Spleen (tissue), 11 donors: Measurements from ENCODE around the gene TAF10. TPM values are rescaled to one million over a fixed set of nuclear protein-coding genes. Genes with fewer than 3 reads are reported as not detected.

ENCODE experiments used
- DNase-seq: peaks from one replicate; pipeline ENCODE4 v3.0.0-alpha.2; 2020
- H3K27ac ChIP-seq, 8 donors: fragments of 200-600 bp; sonication (generic) in 7 of 8; 1 replicate in 4 of 8; 2 replicates in 4 of 8; pipeline versions ENCODE4 v1.5.0 to v1.8.0; 2016 to 2021; ENCODE audit warnings: inconsistent platforms in 4 of 8, mild to moderate bottlenecking in 4 of 8, moderate library complexity in 1 of 8
- H3K27me3 ChIP-seq, 7 donors: fragments of 200-600 bp; sonication (generic) in 6 of 7; replicated peaks in 1 of 7; 1 replicate in 4 of 7; 2 replicates in 3 of 7; pipeline versions ENCODE4 v1.5.0 to v1.8.0; 2016 to 2021; ENCODE audit warnings: inconsistent platforms in 3 of 7, mild to moderate bottlenecking in 1 of 7
- H3K36me3 ChIP-seq, 6 donors: fragments of 200-600 bp; sonication (generic) in 5 of 6; 1 replicate in 4 of 6; 2 replicates in 2 of 6; pipeline versions ENCODE4 v1.5.0 to v1.8.0; 2016 to 2021; ENCODE audit warnings: inconsistent platforms in 2 of 6
- H3K4me1 ChIP-seq, 6 donors: fragments of 200-600 bp; sonication (generic) in 5 of 6; 1 replicate in 3 of 6; 2 replicates in 3 of 6; pipeline versions ENCODE4 v1.5.0 to v1.8.0; 2016 to 2021; ENCODE audit warnings: inconsistent platforms in 3 of 6
- H3K4me3 ChIP-seq, 8 donors: fragments of 200-600 bp; sonication (generic) in 7 of 8; 1 replicate in 4 of 8; 2 replicates in 4 of 8; pipeline versions ENCODE4 v1.5.0 to v1.8.0; 2016 to 2021; ENCODE audit warnings: inconsistent platforms in 4 of 8, mild to moderate bottlenecking in 4 of 8, moderate library complexity in 2 of 8
- H3K9me3 ChIP-seq, 8 donors: fragments of 200-600 bp; sonication (generic) in 7 of 8; 1 replicate in 4 of 8; 2 replicates in 4 of 8; pipeline versions ENCODE4 v1.5.0 to v1.8.0; 2016 to 2021; ENCODE audit warnings: inconsistent platforms in 4 of 8
- POLR2A ChIP-seq, 3 donors: fragments of 450-650 bp; IDR thresholded peaks; one replicate each; pipeline ENCODE4 v1.5.1; 2017; ENCODE audit warnings: antibody characterized with exemption in 3 of 3, mild to moderate bottlenecking in 1 of 3
- POLR2AphosphoS5 ChIP-seq, 3 donors: sonication (generic); formaldehyde crosslinking; IDR thresholded peaks; one replicate each; pipeline ENCODE4 v1.5.1; 2017; ENCODE audit warnings: antibody characterized with exemption in 3 of 3
- whole genome bisulfite sequencing, 5 donors: extraction: QIAGEN DNeasy Blood & Tissue Kit in 3 of 5; methylation state at CpG; one replicate each; pipeline versions ENCODE4 v1.1.5 to v1.1.7; 2013 to 2018; 5-methylcytosine and 5-hydroxymethylcytosine counted together
- intact Hi-C: fragments of 100-400 bp; cut with DNase I; formaldehyde crosslinking; loops from one replicate; pipeline ENCODE4 v1.15.0; 2023; ENCODE audit warnings: low total_unique reads
- polyA plus RNA-seq, 3 donors: library from polyadenylated mRNA; stranded (reverse); fragments of 200-250 nt; gene quantifications; one replicate each; pipeline ENCODE4 v1.2.1, GENCODE V29; 2013
- total RNA-seq, 7 donors: library from RNA; depleted of rRNA in 3 of 7; stranded (reverse); fragments of >200 nt in 3 of 7; fragmentation: NEBNext Ultra II Directional in 4 of 7; extraction: Animal tissue kit (Norgen Biotek cat#: 25700) in 4 of 7; gene quantifications; one replicate each; pipeline versions ENCODE4 v1.1.0 to v1.2.1, GENCODE V29; 2016 to 2021
- TF ChIP-seq, protein P1 (sequence below), 11 experiments: fragments of 200-600 bp in 7 of 11; fragments of 450-650 bp in 4 of 11; sonication (generic) in 4 of 11; IDR thresholded peaks in 8 of 11; conservative IDR thresholded peaks in 3 of 11; 1 replicate in 7 of 11; 2 replicates in 4 of 11; pipeline versions ENCODE4 v1.4.0 to v1.8.0; 2016 to 2021; ENCODE audit warnings: antibody characterized with exemption in 11 of 11, inconsistent platforms in 4 of 11, mild to moderate bottlenecking in 1 of 11
- donor health status: healthy with polysubstance abuse.
- donor health status: DM: no; HTN: no; CAD: no; lungs with moderate emphysema.
- donor health status: DM: no; HTN: no; CAD: no.
- donor health status: Bipolar disorder and iron deficiency.
- donor health status: healthy.
- donor health status: DM: no; HTN: no; CAD: no.
- donor health status: DM: yes; HTN: yes; CAD: no.

Gene TAF10
- total and polyA plus RNA-seq, 10 donors, result 103 to 159 (median 144) TPM

DNA sequence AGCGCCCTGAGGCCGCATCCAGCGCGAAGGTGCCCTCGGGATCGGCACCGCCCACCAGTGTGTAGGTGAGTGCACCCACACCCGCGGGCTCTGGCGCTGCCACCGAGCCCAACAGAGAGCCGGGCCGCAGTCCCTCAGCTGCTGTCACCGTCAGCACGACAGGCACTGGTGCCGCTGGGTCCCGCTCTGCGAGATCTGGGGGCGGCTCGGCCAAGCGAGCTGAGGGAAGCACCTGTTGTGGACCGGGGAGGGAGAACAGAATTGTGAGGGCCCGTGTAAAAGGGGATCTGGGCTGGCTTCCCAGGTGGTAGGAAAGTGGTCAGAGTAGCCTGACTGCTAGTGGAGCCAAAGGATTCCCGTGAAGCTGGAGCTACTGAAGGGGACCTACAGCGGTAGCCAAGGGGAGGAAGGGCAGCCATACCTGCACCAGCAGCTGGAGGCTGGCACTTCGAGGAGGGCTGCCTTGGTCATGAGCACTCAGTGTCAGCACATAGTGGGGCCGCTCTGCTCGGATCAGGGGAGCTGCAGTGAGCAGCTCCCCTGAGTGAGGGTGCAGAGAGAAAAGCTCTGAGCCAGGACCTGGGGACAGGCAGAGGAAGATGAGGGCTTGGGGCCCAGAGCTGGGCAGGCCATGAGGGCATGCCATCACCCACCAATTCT lies 18.7 kb upstream of the TAF10 start:
- peaks cover 0 to 67% (median 38%) of the 10 kb centered on the region in 6 donors for H3K36me3 ChIP-seq
- H3K4me1 ChIP-seq, result peaks cover 27 to 55% (median 51%) of the 10 kb centered on the region in 6 donors
- DNase-seq, result peak; percentile 78
- intact Hi-C loops, result no loop called here
- H3K9me3 ChIP-seq, result no peaks in the 10 kb centered on the region
- WGBS, 5 donors, result 93 to 98% (median 93%) methylated on average over 16 to 28 of the region's 28 CpGs
- no peak for TF ChIP-seq POLR2AphosphoS5 (IDR thresholded peaks at IDR 0.05)
- TF ChIP-seq, protein P1, sequence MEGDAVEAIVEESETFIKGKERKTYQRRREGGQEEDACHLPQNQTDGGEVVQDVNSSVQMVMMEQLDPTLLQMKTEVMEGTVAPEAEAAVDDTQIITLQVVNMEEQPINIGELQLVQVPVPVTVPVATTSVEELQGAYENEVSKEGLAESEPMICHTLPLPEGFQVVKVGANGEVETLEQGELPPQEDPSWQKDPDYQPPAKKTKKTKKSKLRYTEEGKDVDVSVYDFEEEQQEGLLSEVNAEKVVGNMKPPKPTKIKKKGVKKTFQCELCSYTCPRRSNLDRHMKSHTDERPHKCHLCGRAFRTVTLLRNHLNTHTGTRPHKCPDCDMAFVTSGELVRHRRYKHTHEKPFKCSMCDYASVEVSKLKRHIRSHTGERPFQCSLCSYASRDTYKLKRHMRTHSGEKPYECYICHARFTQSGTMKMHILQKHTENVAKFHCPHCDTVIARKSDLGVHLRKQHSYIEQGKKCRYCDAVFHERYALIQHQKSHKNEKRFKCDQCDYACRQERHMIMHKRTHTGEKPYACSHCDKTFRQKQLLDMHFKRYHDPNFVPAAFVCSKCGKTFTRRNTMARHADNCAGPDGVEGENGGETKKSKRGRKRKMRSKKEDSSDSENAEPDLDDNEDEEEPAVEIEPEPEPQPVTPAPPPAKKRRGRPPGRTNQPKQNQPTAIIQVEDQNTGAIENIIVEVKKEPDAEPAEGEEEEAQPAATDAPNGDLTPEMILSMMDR (IDR thresholded peaks at IDR 0.05 in 8 of 11, conservative IDR thresholded peaks at IDR 0.05 in 3 of 11), result no peak
- no peak for TF ChIP-seq POLR2A (IDR thresholded peaks at IDR 0.05)
- H3K4me3 ChIP-seq, result no peak overlapping the region
- no peaks in the 10 kb centered on the region for H3K27me3 ChIP-seq
- H3K27ac ChIP-seq, result no peak overlapping the region

DNA sequence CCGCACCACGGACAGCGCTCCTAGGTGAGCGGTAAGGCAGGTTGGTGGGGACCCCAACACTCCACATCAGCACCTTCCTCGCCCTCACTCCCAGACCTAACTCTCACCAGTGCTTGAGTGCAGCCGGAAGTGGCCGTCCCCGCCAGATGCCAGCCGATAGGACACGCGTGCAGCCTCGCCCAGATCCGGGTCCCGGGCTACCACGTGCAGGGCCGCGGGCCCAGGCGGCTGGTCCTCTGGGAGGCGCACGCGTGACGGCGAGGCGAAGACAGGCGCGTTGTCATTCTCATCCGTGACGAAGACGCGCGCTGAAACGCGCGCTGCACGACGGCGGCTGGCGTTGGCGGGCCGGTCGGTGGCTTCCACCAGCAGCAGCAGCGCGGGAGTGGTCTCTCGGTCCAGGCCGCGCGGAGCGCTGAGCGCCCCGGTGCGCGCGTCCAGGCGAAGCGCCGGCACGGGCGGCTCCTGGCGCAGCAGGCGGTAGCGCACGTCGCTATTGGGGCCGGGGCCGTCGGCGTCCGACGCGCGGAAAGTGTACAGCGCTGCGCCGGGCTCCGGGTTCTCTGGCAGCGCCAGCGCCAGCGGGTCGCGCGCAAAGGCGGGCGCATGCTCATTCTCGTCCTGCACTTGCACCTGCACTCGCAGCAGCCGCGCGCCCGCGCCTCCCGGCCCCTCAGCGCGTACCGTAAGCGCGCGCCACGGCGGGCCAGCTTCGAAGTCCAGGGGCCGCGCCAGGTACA lies 18.0 kb upstream of the TAF10 start:
- peak; percentile 76 for DNase-seq
- TF ChIP-seq, protein P1 (IDR thresholded peaks at IDR 0.05 in 8 of 11, conservative IDR thresholded peaks at IDR 0.05 in 3 of 11), result no peak
- peak in 1 of 3 donors; percentile 38 for TF ChIP-seq POLR2AphosphoS5 (IDR thresholded peaks at IDR 0.05)
- peaks cover 0 to 74% (median 38%) of the 10 kb centered on the region in 6 donors for H3K36me3 ChIP-seq
- H3K9me3 ChIP-seq, result no peaks in the 10 kb centered on the region
- H3K27me3 ChIP-seq, result no peaks in the 10 kb centered on the region
- no peak overlapping the region for H3K4me3 ChIP-seq
- peaks cover 22 to 49% (median 46%) of the 10 kb centered on the region in 6 donors for H3K4me1 ChIP-seq
- 92 to 97% (median 95%) methylated on average over 78 to 102 of the region's 102 CpGs for WGBS, 5 donors
- intact Hi-C loops, result no loop called here
- H3K27ac ChIP-seq, result no peak overlapping the region

DNA sequence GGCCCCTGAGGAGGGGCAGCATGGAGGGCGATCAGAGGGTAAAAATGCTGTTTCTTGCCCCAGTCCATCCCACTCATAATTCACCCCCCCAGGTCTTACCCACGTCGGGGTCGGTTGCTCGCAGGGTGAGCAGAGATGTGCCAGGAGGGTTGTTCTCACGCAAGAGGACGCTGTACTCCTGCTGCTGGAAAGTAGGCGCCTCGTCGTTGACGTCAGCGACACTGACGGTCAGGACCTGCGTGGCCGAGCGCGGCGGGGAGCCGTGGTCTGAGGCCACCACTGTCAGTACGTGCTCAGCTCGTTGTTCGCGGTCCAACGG lies 17.5 kb upstream of the TAF10 start:
- no peaks in the 10 kb centered on the region for H3K27me3 ChIP-seq
- H3K9me3 ChIP-seq, result no peaks in the 10 kb centered on the region
- H3K4me1 ChIP-seq, result peaks cover 18 to 43% (median 41%) of the 10 kb centered on the region in 6 donors
- H3K36me3 ChIP-seq, result peaks cover 0 to 79% (median 39%) of the 10 kb centered on the region in 6 donors
- TF ChIP-seq, protein P1 (IDR thresholded peaks at IDR 0.05 in 8 of 11, conservative IDR thresholded peaks at IDR 0.05 in 3 of 11), result no peak
- no peak for TF ChIP-seq POLR2A (IDR thresholded peaks at IDR 0.05)
- no peak for TF ChIP-seq POLR2AphosphoS5 (IDR thresholded peaks at IDR 0.05)
- 92 to 96% (median 95%) methylated on average over 24 of the region's 24 CpGs for WGBS, 5 donors
- intact Hi-C loops, result no loop called here
- no peak overlapping the region for H3K27ac ChIP-seq
- DNase-seq, result peak; percentile 70
- no peak overlapping the region for H3K4me3 ChIP-seq

DNA sequence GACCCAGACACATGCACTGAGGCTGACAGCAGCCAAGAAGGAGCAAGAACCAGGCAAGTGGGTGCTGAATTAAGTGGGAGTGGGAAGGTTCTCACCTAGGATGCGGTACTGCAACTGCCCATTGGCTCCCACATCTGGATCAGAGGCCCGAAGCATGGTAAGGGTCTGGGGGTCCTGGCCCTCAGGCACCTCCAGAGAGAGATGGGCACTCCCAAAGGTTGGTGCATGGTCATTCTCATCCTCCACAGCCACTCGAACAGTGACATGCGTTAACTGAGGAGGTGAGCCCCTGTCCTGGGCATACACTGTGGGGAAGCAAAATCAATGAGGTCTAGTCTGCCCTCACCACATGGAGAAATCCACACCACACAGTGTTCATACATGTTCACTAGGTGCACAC lies 16.5 kb upstream of the TAF10 start:
- H3K4me3 ChIP-seq, result no peak overlapping the region
- peaks cover 0 to 89% (median 45%) of the 10 kb centered on the region in 6 donors for H3K36me3 ChIP-seq
- H3K9me3 ChIP-seq, result no peaks in the 10 kb centered on the region
- peak; percentile 54 for DNase-seq
- TF ChIP-seq POLR2AphosphoS5 (IDR thresholded peaks at IDR 0.05), result no peak
- TF ChIP-seq POLR2A (IDR thresholded peaks at IDR 0.05), result no peak
- TF ChIP-seq, protein P1 (IDR thresholded peaks at IDR 0.05 in 8 of 11, conservative IDR thresholded peaks at IDR 0.05 in 3 of 11), result no peak
- peaks cover 12 to 34% (median 31%) of the 10 kb centered on the region in 6 donors for H3K4me1 ChIP-seq
- no peaks in the 10 kb centered on the region for H3K27me3 ChIP-seq
- WGBS, 5 donors, result 89 to 100% (median 95%) methylated on average over 4 of the region's 4 CpGs
- H3K27ac ChIP-seq, result peak overlapping the region in 1 of 8 donors; percentile 64
- intact Hi-C loops, result no loop called here
